ENCODE measurements around the gene ZNF473. TPM values are rescaled to one million over a fixed set of nuclear protein-coding genes. Genes with fewer than 3 reads are reported as not detected.

Gene ZNF473
- total RNA-seq (2021; ENCODE audit: unreplicated experiment) = 11.7 TPM
- polyA plus RNA-seq (2012; ENCODE audit: insufficient read length) = 6.6 TPM
- percentile 66 among the genes with signal in this experiment for Bru-seq, nascent RNA
- percentile 60 among the genes with signal in this experiment for BruChase-seq, experiment 1, labeled RNA remaining after a 2-hour chase
- percentile 50 among the genes with signal in this experiment for BruChase-seq, experiment 2, labeled RNA remaining after a 6-hour chase
- long read RNA-seq, full-length matches to known transcripts = 17 of 26 reads
- long read RNA-seq, partial matches to known transcripts = 3 of 26 reads
- long read RNA-seq, other reads (novel, unspliced or antisense) = 6 of 26 reads

GRCh38 chr19:50025794-50026549, at the start of gene ZNF473:
ZNF473 (plus strand) TSS chr19:50026005; CDS start chr19:50031083, 5,078 bp downstream.
- no peak for DNase-seq (ENCODE audit: low read depth, low spot score)
- CTCF ChIA-PET = no interaction called here
- no TSS peak for BruUV-seq (replicated peaks)

More at GRCh38 chr19:50025794-50026549, at the start of gene ZNF473:
- Histone ChIP-seq H3K4me3 (ENCODE audit: low read depth in 2 of 2, low read length in 2 of 2) (peak within 1 kb of the TSS; percentile 91 to 92), H3K4me1 (ENCODE audit: control insufficient read depth, insufficient read depth, low read length) (peaks cover 4% of the 10 kb centered on the region; the same call in 1 of the 2 replicates), H3K27me3 (ENCODE audit: control insufficient read depth, insufficient read depth, low read length) (no peaks in the 10 kb centered on the region), H3K27ac (ENCODE audit: low read length) (peak within 1 kb of the TSS; percentile 89), H3K36me3 (ENCODE audit: control insufficient read depth, insufficient read depth, low read length) (peaks cover 2% of the 10 kb centered on the region), H3K9me3 (ENCODE audit: control insufficient read depth, insufficient read depth, low read depth, low read length) (peaks cover 8% of the 10 kb centered on the region; the same call in 1 of the 2 replicates)
- POLR2A ChIA-PET = no interaction called here
- in situ Hi-C loops (cut with HindIII; ENCODE audit: low pct_unique_long_range_greater_than_20kb, low sequenced_read_pairs) (no loop called here), intact Hi-C loops (cut with micrococcal nuclease; ENCODE audit: unreplicated experiment) (no loop called here)
- ATAC-seq = peak; percentile 94
- no peak for TF ChIP-seq CTCF (IDR thresholded peaks at IDR 0.05)
- TF ChIP-seq SIN3A (IDR thresholded peaks at IDR 0.05; ENCODE audit: borderline replicate concordance, insufficient read depth, low read depth, low read length) = peak; percentile 74; the same call in 1 of the 2 replicates
- no peak for TF ChIP-seq TCF7L2 (IDR thresholded peaks at IDR 0.05; ENCODE audit: low read depth, low read length)
- peak; percentile 77 for TF ChIP-seq POLR2AphosphoS5 (IDR thresholded peaks at IDR 0.05; ENCODE audit: low read depth, low read length)
- no peak for TF ChIP-seq REST (IDR thresholded peaks at IDR 0.05; ENCODE audit: insufficient read depth in 1 of 2, low read depth in 2 of 2, low read length in 1 of 2)

All from Panc1 (cell line).